ENCODE data around the gene SRBD1. TPM values are rescaled to one million over a fixed set of nuclear protein-coding genes. Genes with fewer than 3 reads are reported as not detected.

SRBD1 gene
- total RNA-seq, 1 donor from 2014 or later = 19.3 TPM

- peaks cover 2% of the 10 kb centered on the region for H3K36me3 Mint-ChIP-seq
- H3K4me3 Mint-ChIP-seq = no peak overlapping the region
- no peak for DNase-seq (ENCODE audit: low spot score in 2 of 2, unreplicated experiment in 2 of 2)
- TF ChIP-seq CTCF (IDR thresholded peaks at IDR 0.05; ENCODE audit: unreplicated experiment) = no peak
- no peaks in the 10 kb centered on the region for H3K4me1 Mint-ChIP-seq
- no peaks in the 10 kb centered on the region for H3K27me3 Mint-ChIP-seq (ENCODE audit: low read depth)
- no peak overlapping the region for H3K27ac Mint-ChIP-seq
- peaks cover under 1% of the 10 kb centered on the region for H3K9me3 Mint-ChIP-seq
Measured at GRCh38 chr2:45559436-45559835, 51.6 kb downstream of the SRBD1 start.

DNA sequence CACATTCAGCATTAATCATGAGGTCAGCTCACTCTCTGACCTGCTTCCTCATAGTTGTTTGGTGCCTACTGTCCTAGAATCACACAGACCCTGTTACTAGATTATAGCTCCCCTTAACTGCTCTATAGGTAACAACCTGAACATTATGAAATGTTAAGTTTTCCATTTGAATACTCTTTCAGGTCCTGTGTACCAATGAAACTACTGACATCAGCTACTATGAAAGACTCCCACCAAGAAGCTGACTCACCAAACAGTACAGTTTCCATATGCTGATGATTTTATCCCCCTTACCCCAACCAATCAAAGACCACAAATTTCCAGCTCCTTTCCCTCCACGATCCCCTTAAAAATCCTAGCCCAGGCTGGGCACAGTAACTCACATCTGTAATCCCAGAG is 56.3 kb downstream of the SRBD1 start:
- Mint-ChIP-seq H3K4me3 (no peak overlapping the region), H3K27me3 (ENCODE audit: low read depth) (no peaks in the 10 kb centered on the region), H3K4me1 (peaks cover 2% of the 10 kb centered on the region), H3K27ac (no peak overlapping the region), H3K36me3 (peaks cover 8% of the 10 kb centered on the region), H3K9me3 (peaks cover 3% of the 10 kb centered on the region)
- TF ChIP-seq CTCF (IDR thresholded peaks at IDR 0.05; ENCODE audit: unreplicated experiment) = no peak
- DNase-seq (ENCODE audit: low spot score in 2 of 2, unreplicated experiment in 2 of 2) = no peak

DNA sequence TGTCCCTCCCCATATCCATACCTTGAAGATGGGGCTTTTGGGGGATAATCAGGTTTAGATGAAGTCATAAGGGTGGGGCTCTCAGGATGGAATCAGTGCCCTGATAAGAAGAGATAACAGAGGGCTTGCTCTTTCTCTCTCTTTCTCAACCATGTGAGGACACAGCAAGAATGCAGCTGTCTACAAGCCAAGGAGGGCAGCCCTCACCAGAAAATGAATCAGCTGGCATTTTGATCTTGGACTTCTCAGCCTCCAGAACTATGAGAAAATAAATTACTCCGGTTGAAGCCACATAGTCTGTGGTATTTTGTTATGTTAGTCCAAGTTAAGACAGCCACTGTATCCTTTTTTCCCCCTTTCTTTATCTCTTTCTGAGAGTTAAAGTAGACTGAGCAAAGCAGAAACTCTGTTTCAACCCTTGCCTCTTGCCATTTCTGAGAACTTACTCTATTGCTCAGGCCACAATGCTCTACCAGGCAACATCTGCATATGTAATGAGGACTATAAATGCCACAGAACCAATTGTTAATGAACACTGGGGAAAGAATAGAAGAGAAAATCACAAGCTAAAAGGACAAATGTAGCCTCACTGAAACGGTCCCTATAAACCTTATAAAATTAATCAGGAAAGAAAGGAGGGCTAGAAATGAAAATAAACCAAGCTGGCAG is 56.9 kb downstream of the SRBD1 start:
- H3K9me3 Mint-ChIP-seq = peaks cover 3% of the 10 kb centered on the region
- H3K4me3 Mint-ChIP-seq = no peak overlapping the region
- H3K27ac Mint-ChIP-seq = no peak overlapping the region
- TF ChIP-seq CTCF (IDR thresholded peaks at IDR 0.05; ENCODE audit: unreplicated experiment) = no peak
- peaks cover 8% of the 10 kb centered on the region for H3K36me3 Mint-ChIP-seq
- H3K27me3 Mint-ChIP-seq (ENCODE audit: low read depth) = no peaks in the 10 kb centered on the region
- DNase-seq (ENCODE audit: low spot score in 2 of 2, unreplicated experiment in 2 of 2) = no peak
- H3K4me1 Mint-ChIP-seq = peaks cover 2% of the 10 kb centered on the region

DNA sequence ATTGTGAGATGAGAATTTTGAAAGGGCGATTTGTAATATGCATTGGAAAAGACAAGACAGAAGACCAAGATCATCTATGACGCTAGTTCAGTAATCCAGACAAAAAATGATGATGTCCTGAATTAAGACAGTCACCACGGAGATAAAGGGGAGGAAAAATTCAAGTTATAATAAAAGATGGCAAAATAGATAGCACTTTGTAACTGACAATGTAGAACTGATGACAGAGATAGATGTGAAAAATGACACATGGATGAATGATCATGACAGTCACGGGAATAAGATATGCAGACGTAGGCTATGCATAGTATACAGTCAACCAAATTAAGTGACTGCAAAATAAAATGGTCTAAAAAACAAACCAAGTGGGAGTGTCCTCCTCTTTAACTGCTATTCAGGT is 59.2 kb downstream of the SRBD1 start:
- no peak for TF ChIP-seq CTCF (IDR thresholded peaks at IDR 0.05; ENCODE audit: unreplicated experiment)
- H3K27me3 Mint-ChIP-seq (ENCODE audit: low read depth) = no peaks in the 10 kb centered on the region

DNA sequence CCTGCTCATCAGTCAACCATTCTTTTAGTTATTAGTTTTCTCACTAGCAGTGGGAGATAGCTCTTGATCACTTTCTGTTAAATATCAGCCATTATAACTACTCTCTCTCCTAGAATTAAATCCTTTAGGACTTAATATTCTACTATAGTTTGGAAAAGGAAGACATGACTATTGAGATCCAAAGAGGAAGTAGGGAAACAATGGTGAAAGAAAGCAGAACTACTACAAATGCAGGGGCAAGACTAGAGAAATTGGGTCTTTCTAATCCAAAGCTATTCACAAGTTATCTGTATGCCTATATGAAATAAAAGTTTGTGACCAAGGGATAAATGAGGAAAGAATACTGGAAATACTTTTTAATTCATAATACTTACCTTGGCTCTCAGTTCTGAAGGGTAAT is 65.1 kb downstream of the SRBD1 start:
- Mint-ChIP-seq H3K4me1 (no peaks in the 10 kb centered on the region), H3K9me3 (peaks cover 5% of the 10 kb centered on the region), H3K27me3 (ENCODE audit: low read depth) (no peaks in the 10 kb centered on the region), H3K27ac (no peak overlapping the region), H3K36me3 (peaks cover 33% of the 10 kb centered on the region), H3K4me3 (no peak overlapping the region)
- no peak for TF ChIP-seq CTCF (IDR thresholded peaks at IDR 0.05; ENCODE audit: unreplicated experiment)
- no peak for DNase-seq (ENCODE audit: low spot score in 2 of 2, unreplicated experiment in 2 of 2)

More for the DNA sequence above, 59.2 kb downstream of the SRBD1 start:
- Mint-ChIP-seq H3K27ac (no peak overlapping the region), H3K4me1 (peaks cover 2% of the 10 kb centered on the region), H3K9me3 (peaks cover 3% of the 10 kb centered on the region), H3K36me3 (peaks cover 8% of the 10 kb centered on the region), H3K4me3 (no peak overlapping the region)
- DNase-seq (ENCODE audit: low spot score in 2 of 2, unreplicated experiment in 2 of 2) = no peak

Data from mesothelial cell of epicardium (in vitro differentiated cells).